Activated CD8-positive, alpha-beta memory T cell treated with anti-CD3 and anti-CD28 coated beads, Interleukin-2, amount 50 U/mL, for 24 hours (primary cell): ENCODE results near the gene TYR.
"Not testable (repeated sequence)": the region's sequence is repeated elsewhere in the genome, so short reads cannot be mapped to it uniquely, and the experiment has no call there.

Source experiments
- DNase-seq: peaks from one replicate; pipeline ENCODE4 v3.0.0-alpha.2; 2020; ENCODE audit errors: extremely low read depth

Gene TYR

DNA sequence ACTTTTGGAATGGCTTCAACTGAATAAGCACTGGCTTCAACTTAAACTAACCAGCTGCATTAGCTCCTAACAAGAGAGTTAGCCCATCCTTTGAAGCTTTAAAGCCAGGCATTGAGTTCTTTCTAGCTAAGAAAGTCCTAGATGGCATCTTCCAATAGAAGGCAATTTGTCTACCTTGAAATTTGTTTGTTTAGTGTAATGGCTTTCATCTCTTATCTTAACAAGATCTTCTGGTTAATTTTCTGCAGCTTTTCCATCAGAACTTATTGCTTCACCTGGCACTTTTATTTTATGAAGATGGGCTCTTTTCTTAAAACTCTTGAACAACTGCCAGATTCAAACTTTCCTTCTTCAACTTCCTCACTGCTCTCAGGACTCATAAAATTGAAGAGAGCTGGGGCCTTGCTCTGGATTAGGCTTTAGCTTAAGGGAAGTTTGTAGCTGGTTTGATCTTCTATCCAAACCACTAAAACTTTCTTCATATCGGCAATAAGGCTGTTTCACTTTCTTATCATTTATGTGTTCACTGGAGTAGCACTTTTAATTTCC, 94.9 kb downstream of the TYR start:
- DNase-seq, result not testable (repeated sequence)

- not testable (repeated sequence) for DNase-seq
Observed at GRCh38 chr11:89273220-89273619, 95.5 kb downstream of the TYR start.

DNA sequence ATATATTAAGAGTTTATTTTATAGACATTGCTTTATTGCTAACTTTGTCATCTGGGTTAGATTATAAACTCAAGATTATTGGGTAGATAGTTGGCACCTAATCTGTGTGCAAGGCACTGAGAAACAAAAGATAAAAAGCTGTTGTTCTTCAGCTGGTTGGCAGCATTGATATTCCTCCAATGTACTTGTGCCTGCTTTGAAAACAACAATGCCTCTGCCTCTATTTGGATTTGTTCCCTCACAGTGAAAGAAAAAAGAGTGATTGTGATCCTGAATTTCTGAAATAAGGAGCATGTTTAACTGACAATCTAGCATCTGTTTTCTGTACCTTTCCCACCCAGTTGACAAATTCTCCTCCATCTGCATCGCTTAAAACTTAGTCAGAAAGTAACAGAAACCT, 98.3 kb downstream of the TYR start:
- DNase-seq, result no peak

DNA sequence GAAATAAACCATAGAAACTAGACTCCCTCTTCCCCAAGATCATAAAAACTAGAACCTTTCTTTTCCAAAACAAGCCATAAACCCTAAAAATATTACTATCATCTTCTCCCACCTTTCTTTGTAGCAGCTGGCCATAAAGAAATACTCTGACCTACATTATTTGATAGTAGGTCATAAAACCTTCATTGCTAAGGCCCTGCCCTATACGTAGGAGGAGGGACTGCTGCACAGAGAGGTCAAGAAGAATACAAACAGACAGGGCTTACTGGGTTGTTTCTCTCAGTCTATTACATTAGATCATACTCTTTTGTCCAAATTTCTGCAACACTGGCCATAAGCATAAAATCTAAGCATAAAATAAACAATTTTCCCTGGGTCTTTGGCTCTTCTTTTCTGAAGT, 101.5 kb downstream of the TYR start:
- DNase-seq, result no peak

GRCh38 chr11:89281032-89281677, 103.5 kb downstream of the TYR start:
- DNase-seq, result not testable (repeated sequence)

GRCh38 chr11:89286601-89287000, 108.9 kb downstream of the TYR start:
- DNase-seq, result not testable (repeated sequence)

GRCh38 chr11:89288004-89288403, 110.3 kb downstream of the TYR start:
- DNase-seq, result not testable (repeated sequence)

GRCh38 chr11:89293965-89294679, 116.4 kb downstream of the TYR start:
- no peak for DNase-seq

- DNase-seq, result not testable (repeated sequence)
Observed at GRCh38 chr11:89295023-89295422, 117.3 kb downstream of the TYR start.

DNA sequence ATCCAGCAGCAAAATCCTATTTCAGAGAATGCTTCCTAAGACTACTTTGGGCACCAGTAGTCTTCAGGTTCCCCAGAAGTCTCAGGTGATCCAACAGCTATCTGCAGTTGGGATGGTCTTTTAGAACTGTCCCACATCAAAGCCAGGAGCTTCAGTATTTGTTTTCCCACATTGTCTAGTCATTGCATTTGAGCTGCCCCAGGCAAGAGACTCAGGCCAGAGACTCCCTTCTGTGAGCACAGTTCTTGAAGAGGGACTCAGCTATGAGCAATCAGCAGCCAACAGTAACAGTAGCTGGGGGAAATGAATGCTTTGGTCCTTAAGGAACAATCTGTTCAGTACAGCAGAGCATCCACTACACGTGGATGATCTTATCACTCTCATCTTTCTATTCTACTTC, 125.4 kb downstream of the TYR start:
- DNase-seq, result not testable (repeated sequence)

DNA sequence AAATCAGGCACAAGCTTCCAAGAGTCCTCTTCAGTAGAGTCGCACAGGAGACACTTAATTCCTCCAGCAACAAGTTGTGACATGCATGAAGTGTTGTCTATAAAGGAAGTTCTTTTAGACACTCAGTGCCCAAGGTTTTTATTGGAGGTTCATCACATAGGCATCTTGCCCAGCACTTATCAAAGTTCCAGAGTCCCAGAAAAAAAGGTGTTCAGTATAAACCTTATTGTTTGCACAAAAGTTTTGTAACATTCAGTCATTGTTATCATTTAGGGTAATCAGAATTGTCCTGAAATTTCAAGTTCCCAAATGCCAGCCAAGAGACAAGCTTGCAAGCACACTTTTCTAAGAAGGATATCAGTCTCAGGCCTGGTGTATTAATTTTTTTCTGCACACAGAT, 130.6 kb downstream of the TYR start:
- not testable (repeated sequence) for DNase-seq

DNA sequence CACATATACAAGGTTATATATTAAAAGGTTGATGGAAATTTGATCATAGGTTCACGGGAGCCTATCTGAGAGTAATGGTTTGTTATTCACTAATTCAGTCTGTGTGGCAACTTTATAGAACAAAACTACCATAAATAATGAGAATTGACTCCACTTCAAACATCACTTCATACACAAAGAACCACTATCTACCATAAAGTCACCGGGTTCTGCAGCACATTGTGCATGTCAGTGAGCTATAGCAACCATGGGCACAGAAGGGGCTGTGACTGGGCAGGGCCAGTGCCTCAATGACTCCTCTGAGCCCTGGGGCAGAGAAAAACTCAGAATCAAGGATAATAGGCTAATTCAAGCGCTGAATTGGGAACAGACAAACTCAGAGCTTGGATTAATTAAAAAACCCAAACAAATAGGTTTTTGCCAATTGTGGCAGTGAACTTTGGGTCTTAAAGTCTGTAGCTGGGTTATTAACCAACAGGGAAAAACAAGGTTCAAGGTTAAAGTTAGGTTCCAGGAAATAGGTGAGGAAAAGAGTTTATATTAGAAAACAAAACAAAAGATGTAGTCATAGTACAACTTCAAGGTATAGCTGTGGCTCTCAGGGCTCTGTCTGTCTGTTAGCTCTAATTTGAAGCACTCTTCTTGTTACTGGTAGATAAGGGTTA, 131.8 kb downstream of the TYR start:
- not testable (repeated sequence) for DNase-seq

DNA sequence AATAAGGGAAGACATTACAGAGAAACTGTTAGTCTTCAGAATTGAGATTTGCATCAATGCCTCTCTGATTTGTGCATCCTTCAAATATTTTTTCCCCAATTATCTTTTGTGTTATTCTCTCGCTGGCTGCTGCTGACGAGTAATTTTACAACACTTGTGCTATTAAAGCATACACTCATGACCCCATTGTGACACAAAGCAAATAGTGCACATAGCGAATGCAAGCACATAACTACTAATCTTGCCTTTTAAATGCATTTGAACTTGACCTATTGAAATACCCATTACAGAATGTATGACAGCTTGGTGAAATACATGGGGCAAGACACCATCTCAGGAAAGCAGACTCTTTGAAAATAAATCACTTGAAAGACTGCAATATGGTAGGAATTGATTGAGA, 132.9 kb downstream of the TYR start:
- DNase-seq, result not testable (repeated sequence)

DNA sequence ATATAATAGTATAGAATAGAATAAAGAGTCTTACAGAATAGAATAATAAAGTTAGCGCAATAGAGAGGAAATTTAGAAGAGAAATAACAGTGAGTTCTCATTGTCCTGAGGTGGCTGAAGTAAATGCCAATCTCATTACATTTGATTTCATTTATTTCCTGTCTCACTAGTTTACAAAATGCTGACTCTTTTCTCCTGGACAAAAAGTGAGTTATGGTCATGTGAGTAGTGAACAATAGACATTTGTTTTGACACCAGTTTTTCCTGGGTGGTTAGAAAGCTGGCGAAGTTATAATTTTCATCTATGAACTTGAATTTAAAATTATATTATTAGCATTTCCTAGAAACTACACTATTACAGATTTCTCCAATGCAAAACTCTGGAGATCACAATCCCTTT, 143.7 kb downstream of the TYR start:
- no peak for DNase-seq

DNA sequence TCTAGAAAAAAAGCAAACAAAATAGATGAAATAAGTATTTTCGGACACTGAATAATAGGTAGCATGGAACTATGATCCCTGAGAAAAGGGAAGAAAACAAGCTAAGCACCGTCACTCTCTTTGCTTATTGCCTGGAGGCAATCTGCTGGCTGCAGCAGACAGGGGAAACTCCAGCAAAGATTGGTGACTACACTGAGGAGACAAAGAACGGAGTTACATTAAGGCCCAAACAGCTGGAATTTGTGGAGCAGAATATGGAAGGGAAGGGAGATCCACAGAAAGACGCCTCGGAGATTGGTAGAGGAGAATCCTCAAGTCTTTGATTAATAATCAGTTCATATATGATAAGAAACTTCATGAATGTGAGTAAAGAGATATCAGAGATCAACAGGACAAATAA, 150.2 kb downstream of the TYR start:
- DNase-seq, result no peak

- DNase-seq, result not testable (repeated sequence)
Observed at GRCh38 chr11:89331940-89332339, 154.3 kb downstream of the TYR start.

- DNase-seq, result not testable (repeated sequence)
Observed at GRCh38 chr11:89333704-89334103, 156.0 kb downstream of the TYR start.

GRCh38 chr11:89337100-89337650, 159.5 kb downstream of the TYR start:
- not testable (repeated sequence) for DNase-seq

DNA sequence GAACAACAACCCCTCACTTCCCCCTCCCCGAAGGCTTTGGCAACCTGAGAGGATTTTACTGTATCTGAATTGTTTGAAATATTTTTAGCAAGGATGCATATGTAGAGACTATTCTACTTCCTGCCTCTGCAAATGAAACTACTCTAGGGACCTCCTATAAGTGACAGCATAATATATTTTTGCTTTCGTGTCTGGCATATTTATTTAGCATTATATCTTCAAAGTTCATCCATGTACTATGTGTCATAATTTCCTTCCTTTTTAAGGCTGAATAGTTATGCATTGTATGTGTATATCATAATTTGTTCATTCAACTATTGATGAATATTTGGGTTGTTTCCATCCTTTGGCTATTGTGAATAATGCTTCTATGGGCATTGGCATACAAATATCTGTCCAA, 160.4 kb downstream of the TYR start:
- DNase-seq, result not testable (repeated sequence)

DNA sequence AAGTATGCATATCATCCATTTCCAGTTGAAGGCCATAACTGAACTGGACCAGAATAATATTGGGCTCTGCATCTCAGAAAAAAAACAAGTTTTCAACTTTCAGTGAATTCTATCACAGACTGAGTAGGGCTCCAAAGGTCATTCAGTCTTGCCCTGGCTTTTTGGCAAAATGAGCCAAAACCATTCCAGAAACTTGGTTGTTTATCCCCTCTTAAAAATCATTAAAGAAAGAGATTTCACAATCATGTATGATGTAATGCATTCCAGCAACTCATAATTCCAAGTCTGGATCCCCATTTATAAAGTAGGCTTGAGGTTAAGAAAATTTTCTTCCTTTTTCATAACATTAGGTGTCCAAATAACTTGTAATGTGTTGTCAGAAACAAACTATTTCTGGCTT, 162.8 kb downstream of the TYR start:
- not testable (repeated sequence) for DNase-seq

DNA sequence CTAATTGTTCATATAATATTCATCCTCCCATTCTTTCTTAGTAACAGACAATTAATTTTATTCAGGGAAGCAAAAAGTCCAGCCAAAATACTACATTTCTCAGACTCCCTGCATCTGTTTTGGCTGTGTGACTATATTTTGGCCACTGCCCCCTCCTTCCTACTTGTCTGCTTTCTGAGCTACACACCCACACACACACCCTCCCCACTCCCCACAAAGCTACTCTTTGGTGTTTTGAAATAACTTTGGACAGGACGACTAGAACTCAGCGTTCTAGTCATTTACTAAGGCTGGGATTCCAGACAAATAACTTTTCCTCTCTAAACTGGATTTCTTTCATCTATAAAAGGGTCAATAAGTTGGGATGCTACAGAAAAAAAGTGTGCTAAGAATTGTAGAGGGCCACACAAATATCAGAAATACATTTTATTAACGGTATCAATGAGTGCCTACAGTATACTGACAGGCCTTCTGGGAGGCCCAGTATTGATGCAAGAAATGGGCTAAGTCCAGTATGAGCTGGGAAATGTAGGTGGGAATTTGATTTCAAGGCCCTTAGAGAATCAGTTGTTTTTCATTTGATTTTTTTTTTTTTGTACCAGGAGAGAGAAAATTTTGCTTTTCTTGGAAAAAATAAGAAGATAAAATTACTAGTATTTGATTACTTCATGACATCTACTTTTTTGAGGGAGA, 165.4 kb downstream of the TYR start:
- DNase-seq, result not testable (repeated sequence)
